ENCODE data around the gene DSE.

DNA sequence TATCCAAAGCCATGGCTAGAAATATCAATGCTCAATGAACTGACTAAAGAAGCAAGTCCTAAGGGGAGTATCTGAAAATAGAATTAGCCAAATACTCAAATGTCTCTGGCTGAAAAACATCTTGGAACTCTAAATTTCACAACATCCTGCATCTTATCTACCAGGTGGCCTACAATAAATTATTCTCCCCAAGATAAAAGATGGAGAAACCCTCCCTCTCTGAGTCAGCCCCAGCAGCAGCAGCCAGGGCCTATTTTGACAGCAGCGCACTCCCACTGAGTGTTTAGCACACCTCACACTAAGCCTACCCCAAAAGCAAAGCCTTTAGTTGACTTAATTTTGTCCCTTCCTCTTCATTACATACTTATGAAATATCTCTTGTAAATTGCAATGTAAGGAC lies 96.3 kb downstream of the DSE start:
- TF ChIP-seq, protein P1, sequence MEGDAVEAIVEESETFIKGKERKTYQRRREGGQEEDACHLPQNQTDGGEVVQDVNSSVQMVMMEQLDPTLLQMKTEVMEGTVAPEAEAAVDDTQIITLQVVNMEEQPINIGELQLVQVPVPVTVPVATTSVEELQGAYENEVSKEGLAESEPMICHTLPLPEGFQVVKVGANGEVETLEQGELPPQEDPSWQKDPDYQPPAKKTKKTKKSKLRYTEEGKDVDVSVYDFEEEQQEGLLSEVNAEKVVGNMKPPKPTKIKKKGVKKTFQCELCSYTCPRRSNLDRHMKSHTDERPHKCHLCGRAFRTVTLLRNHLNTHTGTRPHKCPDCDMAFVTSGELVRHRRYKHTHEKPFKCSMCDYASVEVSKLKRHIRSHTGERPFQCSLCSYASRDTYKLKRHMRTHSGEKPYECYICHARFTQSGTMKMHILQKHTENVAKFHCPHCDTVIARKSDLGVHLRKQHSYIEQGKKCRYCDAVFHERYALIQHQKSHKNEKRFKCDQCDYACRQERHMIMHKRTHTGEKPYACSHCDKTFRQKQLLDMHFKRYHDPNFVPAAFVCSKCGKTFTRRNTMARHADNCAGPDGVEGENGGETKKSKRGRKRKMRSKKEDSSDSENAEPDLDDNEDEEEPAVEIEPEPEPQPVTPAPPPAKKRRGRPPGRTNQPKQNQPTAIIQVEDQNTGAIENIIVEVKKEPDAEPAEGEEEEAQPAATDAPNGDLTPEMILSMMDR (conservative IDR thresholded peaks at IDR 0.05): no peak
- no peak for TF ChIP-seq ZFX (IDR thresholded peaks at IDR 0.05)

Data from C4-2B (cell line).